Esophagus muscularis mucosa (tissue), 4 donors: ENCODE data around the gene TGFB1. TPM values are rescaled to one million over a fixed set of nuclear protein-coding genes. Genes with fewer than 3 reads are reported as not detected.

ENCODE experiments used
- DNase-seq: peaks from one replicate; pipeline ENCODE4 v3.0.0-alpha.2; 2017; ENCODE audit errors: extremely low spot score
- H3K27ac ChIP-seq, 4 donors: fragments of 200-600 bp; sonication (generic); replicated peaks in 1 of 4; 1 replicate in 3 of 4; 2 replicates in 1 of 4; pipeline ENCODE4 v1.5.1; 2016 to 2019; ENCODE audit warnings: mild to moderate bottlenecking in 1 of 4
- H3K27me3 ChIP-seq, 4 donors: fragments of 200-600 bp; sonication (generic); one replicate each; pipeline versions ENCODE4 v1.5.1 to v1.6.0; 2016 to 2019
- H3K36me3 ChIP-seq, 4 donors: fragments of 200-600 bp; sonication (generic); one replicate each; pipeline ENCODE4 v1.5.1; 2016 to 2019
- H3K4me1 ChIP-seq, 4 donors: fragments of 200-600 bp; sonication (generic); one replicate each; pipeline ENCODE4 v1.5.1; 2016 to 2019
- H3K4me3 ChIP-seq, 4 donors: fragments of 200-600 bp; sonication (generic); 1 replicate in 2 of 4; 2 replicates in 2 of 4; pipeline ENCODE4 v1.5.1; 2016 to 2019; ENCODE audit warnings: mild to moderate bottlenecking in 4 of 4, moderate library complexity in 1 of 4
- H3K9me3 ChIP-seq, 4 donors: fragments of 200-600 bp; sonication (generic); 1 replicate in 3 of 4; 2 replicates in 1 of 4; pipeline ENCODE4 v1.5.1; 2016 to 2019
- EP300 ChIP-seq: sonication (generic); formaldehyde crosslinking; IDR thresholded peaks from one replicate; pipeline ENCODE4 v1.6.1; 2017; ENCODE audit warnings: antibody characterized with exemption
- POLR2A ChIP-seq: fragments of 450-650 bp; IDR thresholded peaks from one replicate; pipeline ENCODE4 v1.6.1; 2017; ENCODE audit warnings: antibody characterized with exemption, moderate library complexity, mild to moderate bottlenecking, low read depth
- POLR2AphosphoS5 ChIP-seq, 2 donors: sonication (generic); formaldehyde crosslinking; IDR thresholded peaks; one replicate each; pipeline ENCODE4 v1.6.1; 2017; ENCODE audit warnings: antibody characterized with exemption in 2 of 2
- WGBS: methylation state at CpG from one replicate; pipeline ENCODE4 v1.1.5; 2018; 5-methylcytosine and 5-hydroxymethylcytosine counted together
- intact Hi-C: fragments of 100-400 bp; cut with DNase I; formaldehyde crosslinking; loops from one replicate; pipeline ENCODE4 v1.15.1; 2023
- total RNA-seq, 4 donors: library from RNA; depleted of rRNA; stranded (reverse); fragments of >200 nt; gene quantifications; one replicate each; pipeline versions ENCODE4 v1.1.0 to v1.2.1, GENCODE V29; 2016
- TF ChIP-seq, protein P1 (sequence below), 3 experiments: fragments of 200-600 bp in 2 of 3; fragments of 450-650 bp in 1 of 3; sonication (generic) in 2 of 3; IDR thresholded peaks; one replicate each; pipeline ENCODE4 v1.5.1; 2017 to 2019; ENCODE audit warnings: antibody characterized with exemption in 3 of 3, mild to moderate bottlenecking in 2 of 3, moderate library complexity in 1 of 3

The TGFB1 gene
- total RNA-seq, 4 donors from 2014 or later, result 29.8 to 52.4 (median 31.8) TPM

DNA sequence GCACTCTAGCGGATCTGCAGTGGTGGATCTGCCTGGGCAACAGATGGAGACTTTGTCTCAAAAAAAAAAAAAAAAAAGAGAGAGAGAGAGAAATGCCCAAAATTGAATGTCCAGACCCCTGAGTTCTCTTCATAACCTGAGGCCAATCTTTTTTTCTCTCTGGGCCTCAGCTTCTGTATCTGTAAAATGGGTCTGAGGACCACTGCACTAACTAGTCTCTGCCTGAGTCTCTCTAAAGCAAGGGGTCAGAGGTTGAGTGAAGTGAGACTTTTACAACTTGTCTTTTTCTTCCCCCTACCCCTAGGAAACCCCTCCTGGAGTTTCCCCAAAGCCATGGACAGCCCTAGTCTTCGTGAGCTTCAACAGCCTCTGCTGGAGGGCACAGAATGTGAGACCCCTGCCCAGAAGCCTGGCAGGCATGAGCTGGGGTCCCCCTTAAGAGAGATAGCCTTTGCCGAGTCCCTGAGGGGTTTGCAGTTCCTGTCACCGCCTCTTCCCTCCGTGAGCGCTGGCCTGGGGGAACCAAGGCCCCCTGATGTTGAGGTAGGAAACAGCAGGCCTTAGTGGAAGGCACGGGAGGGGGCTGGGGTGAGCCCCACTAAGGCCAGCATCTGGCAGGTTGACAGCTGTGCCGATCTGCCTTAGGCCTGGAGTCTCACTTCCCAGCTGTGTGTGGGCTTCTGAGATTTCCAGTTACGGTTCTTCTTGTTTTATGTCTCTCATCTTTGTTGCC is 24.4 kb upstream of the TGFB1 start:
- DNase-seq, result no peak

GRCh38 chr19:41376998-41377365 is 23.3 kb upstream of the TGFB1 start:
- WGBS, result 63% methylated on average over 8 of the region's 8 CpGs
- TF ChIP-seq, protein P1, sequence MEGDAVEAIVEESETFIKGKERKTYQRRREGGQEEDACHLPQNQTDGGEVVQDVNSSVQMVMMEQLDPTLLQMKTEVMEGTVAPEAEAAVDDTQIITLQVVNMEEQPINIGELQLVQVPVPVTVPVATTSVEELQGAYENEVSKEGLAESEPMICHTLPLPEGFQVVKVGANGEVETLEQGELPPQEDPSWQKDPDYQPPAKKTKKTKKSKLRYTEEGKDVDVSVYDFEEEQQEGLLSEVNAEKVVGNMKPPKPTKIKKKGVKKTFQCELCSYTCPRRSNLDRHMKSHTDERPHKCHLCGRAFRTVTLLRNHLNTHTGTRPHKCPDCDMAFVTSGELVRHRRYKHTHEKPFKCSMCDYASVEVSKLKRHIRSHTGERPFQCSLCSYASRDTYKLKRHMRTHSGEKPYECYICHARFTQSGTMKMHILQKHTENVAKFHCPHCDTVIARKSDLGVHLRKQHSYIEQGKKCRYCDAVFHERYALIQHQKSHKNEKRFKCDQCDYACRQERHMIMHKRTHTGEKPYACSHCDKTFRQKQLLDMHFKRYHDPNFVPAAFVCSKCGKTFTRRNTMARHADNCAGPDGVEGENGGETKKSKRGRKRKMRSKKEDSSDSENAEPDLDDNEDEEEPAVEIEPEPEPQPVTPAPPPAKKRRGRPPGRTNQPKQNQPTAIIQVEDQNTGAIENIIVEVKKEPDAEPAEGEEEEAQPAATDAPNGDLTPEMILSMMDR (IDR thresholded peaks at IDR 0.05), result no peak
- TF ChIP-seq POLR2AphosphoS5 (IDR thresholded peaks at IDR 0.05) (no peak), EP300 (no peak), POLR2A (no peak)
- H3K4me1 ChIP-seq, result peaks cover 20 to 44% (median 38%) of the 10 kb centered on the region in 4 donors
- intact Hi-C loops, result no loop called here
- H3K27me3 ChIP-seq, result no peaks in the 10 kb centered on the region
- peaks cover 0 to 4% (median 2%) of the 10 kb centered on the region in 4 donors for H3K36me3 ChIP-seq
- H3K27ac ChIP-seq, result peak overlapping the region; percentile 69 to 83 (median 72)
- H3K9me3 ChIP-seq, result no peaks in the 10 kb centered on the region
- no peak for DNase-seq
- peak overlapping the region; percentile 56 to 73 (median 64) for H3K4me3 ChIP-seq

More for the DNA sequence above, 24.4 kb upstream of the TGFB1 start:
- H3K4me1 ChIP-seq, result peaks cover 20 to 44% (median 38%) of the 10 kb centered on the region in 4 donors
- no peak overlapping the region for H3K4me3 ChIP-seq
- H3K9me3 ChIP-seq, result no peaks in the 10 kb centered on the region
- intact Hi-C loops, result no loop called here
- 46% methylated on average over 9 of the region's 9 CpGs for WGBS
- H3K36me3 ChIP-seq, result peaks cover 0 to 15% (median 10%) of the 10 kb centered on the region in 4 donors
- TF ChIP-seq, protein P1 (IDR thresholded peaks at IDR 0.05), result peak in 1 of 3 experiments; percentile 8
- TF ChIP-seq EP300, result no peak
- TF ChIP-seq POLR2AphosphoS5 (IDR thresholded peaks at IDR 0.05), result no peak
- H3K27ac ChIP-seq, result peak overlapping the region in 1 of 4 donors; percentile 47
- no peaks in the 10 kb centered on the region for H3K27me3 ChIP-seq

DNA sequence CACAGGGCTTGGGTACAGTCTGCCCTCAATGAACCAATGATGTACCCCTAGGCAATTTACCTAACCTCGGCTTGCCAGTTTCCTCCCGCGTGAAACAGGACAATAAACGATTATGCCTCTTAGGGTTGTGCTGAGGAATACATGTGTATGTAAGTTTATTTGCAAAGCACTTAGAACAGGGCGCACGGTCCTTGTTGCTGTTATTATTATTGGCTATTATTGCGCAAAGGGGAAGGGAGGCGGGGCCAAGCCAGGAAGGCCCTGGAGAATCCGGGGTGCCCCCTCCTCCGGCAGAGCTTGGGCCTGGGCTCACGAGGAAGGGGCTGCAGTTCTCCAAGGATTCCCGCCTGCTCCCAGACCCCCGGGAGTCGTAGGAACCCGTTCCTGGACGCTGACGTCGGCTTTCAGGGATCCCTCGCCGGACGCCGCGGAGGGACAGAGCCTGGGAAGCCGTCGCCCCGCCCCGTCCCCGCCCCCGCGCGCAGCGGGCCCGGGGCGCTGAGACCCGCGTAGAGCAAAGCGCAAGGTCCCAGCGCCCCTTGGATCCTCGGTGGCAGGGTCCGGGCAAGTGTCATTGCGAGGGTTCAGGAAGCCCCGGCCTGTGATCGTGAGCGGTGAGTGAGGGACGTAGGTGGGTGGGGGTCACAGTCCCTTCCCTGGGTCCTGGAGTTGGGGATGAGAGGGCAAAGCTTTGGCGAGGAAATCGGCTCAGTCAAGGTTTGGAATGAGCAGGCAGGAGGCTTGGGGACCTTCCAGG is 22.7 kb upstream of the TGFB1 start, which contains the start of gene TMEM91:
TSS of gene TMEM91 (plus strand) at position 293 of the 757 bp plus-strand sequence. CDS start 1,777 bp downstream, outside the sequence.
- H3K27ac ChIP-seq, result peak within 1 kb of the TSS; percentile 69 to 83 (median 72)
- 6% methylated on average over 16 of the region's 47 CpGs for WGBS
- intact Hi-C loops, result no loop called here
- no peaks in the 10 kb centered on the region for H3K9me3 ChIP-seq
- TF ChIP-seq POLR2A (no peak), POLR2AphosphoS5 (IDR thresholded peaks at IDR 0.05) (peak in 1 of 2 donors; percentile 16), EP300 (no peak)
- TF ChIP-seq, protein P1 (IDR thresholded peaks at IDR 0.05), result no peak
- H3K4me1 ChIP-seq, result peaks cover 20 to 44% (median 38%) of the 10 kb centered on the region in 4 donors
- peak within 1 kb of the TSS; percentile 56 to 73 (median 64) for H3K4me3 ChIP-seq
- H3K36me3 ChIP-seq, result peaks cover 0 to 1% (median 0%) of the 10 kb centered on the region in 4 donors
- no peaks in the 10 kb centered on the region for H3K27me3 ChIP-seq
- DNase-seq, result no peak

DNA sequence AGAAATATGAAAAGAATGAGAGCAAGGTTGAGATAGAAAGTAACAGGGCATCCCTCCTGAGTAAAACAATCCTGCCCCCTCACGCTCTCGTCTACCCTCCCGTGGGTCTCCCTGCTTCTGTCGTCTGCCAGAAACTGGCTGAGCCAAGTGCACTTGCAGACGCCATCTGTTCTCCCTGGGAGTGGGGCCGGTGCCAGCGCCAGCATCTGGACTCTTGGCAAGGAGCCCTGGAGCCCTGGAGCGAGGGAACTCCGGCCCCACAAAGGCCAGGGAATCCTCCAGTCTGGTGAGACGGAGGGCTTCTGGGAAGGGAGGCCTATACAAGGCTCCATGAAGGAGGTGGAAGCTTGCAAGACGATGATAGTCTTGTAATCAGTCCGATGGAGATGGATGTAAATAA is 20.3 kb upstream of the TGFB1 start:
- Histone ChIP-seq H3K4me1 (peaks cover 20 to 44% (median 38%) of the 10 kb centered on the region in 4 donors), H3K36me3 (no peaks in the 10 kb centered on the region), H3K4me3 (no peak overlapping the region), H3K27me3 (no peaks in the 10 kb centered on the region), H3K27ac (peak overlapping the region in 3 of 4 donors; percentile 30 to 52 (median 42)), H3K9me3 (no peaks in the 10 kb centered on the region)
- intact Hi-C loops, result no loop called here
- TF ChIP-seq POLR2AphosphoS5 (IDR thresholded peaks at IDR 0.05), result peak; percentile 69
- TF ChIP-seq POLR2A, result no peak
- TF ChIP-seq, protein P1 (IDR thresholded peaks at IDR 0.05), result no peak
- TF ChIP-seq EP300, result no peak
- WGBS, result 14% methylated on average over 12 of the region's 12 CpGs
- peak; percentile 93 for DNase-seq
